ENCODE data around the gene UBA52. TPM values are rescaled to one million over a fixed set of nuclear protein-coding genes. Genes with fewer than 3 reads are reported as not detected.

The UBA52 gene
- total and polyA plus RNA-seq, 2 donors (not counting 1 experiment from before 2014, with no cell fraction given), result 917 to 1,018 TPM

DNA sequence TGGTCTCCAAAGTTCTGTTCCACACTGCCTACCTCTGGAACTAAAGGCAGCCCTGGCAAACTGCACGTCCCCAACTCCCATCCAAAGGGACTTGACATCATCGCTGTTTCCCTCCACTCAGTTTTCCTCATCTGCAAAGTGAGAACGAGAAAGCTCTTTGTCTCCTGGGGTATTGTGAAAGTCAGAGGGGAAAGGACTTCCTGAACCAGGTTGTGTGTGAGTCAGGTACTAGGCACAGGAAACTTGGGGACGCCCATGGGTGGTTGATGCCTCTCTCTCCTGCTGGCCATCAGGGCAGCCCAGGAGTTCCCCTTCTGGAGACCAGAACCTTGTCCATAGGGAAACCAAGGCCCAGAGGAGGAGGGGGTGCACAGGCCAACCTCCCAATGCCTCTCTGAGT, 30.2 kb downstream of the UBA52 start:
- Histone ChIP-seq H2AFZ (ENCODE audit: low read length) (no peak overlapping the region), H3K4me2 (ENCODE audit: extremely low read depth, insufficient read depth, low read length) (no peak overlapping the region), H3K79me2 (ENCODE audit: control insufficient read depth, insufficient read depth, low read length) (no peaks in the 10 kb centered on the region), H3K27ac (ENCODE audit: insufficient read depth, low read length) (no peak overlapping the region), H3K4me3 (replicated peaks in 1 of 4; ENCODE audit: control extremely low read depth in 1 of 4, insufficient read depth in 1 of 4, low read depth in 3 of 4, low read length in 4 of 4) (no peak overlapping the region), H3K4me1 (ENCODE audit: control insufficient read depth, extremely low read depth, insufficient read depth, low read length) (no peaks in the 10 kb centered on the region), H3K36me3 (ENCODE audit: control insufficient read depth, insufficient read depth, low read length) (no peaks in the 10 kb centered on the region), H4K20me1 (ENCODE audit: control insufficient read depth, extremely low read depth, insufficient read depth, low read length) (no peaks in the 10 kb centered on the region), H3K9ac (ENCODE audit: insufficient read depth, low read length) (no peak overlapping the region), H3K27me3 (ENCODE audit: control insufficient read depth, insufficient read depth, low read length) (peaks cover 23% of the 10 kb centered on the region), H3K9me3 (ENCODE audit: control insufficient read depth, insufficient read depth, low read depth, low read length) (no peaks in the 10 kb centered on the region)
- TF ChIP-seq, protein P1, sequence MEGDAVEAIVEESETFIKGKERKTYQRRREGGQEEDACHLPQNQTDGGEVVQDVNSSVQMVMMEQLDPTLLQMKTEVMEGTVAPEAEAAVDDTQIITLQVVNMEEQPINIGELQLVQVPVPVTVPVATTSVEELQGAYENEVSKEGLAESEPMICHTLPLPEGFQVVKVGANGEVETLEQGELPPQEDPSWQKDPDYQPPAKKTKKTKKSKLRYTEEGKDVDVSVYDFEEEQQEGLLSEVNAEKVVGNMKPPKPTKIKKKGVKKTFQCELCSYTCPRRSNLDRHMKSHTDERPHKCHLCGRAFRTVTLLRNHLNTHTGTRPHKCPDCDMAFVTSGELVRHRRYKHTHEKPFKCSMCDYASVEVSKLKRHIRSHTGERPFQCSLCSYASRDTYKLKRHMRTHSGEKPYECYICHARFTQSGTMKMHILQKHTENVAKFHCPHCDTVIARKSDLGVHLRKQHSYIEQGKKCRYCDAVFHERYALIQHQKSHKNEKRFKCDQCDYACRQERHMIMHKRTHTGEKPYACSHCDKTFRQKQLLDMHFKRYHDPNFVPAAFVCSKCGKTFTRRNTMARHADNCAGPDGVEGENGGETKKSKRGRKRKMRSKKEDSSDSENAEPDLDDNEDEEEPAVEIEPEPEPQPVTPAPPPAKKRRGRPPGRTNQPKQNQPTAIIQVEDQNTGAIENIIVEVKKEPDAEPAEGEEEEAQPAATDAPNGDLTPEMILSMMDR (conservative IDR thresholded peaks at IDR 0.05 in 1 of 2, IDR thresholded peaks at IDR 0.05 in 1 of 2; ENCODE audit: low read depth in 1 of 2, low read length in 2 of 2), result no peak
- no peak for TF ChIP-seq EZH2 (IDR thresholded peaks at IDR 0.05; ENCODE audit: low read length, missing control alignments)
- no peak for DNase-seq (ENCODE audit: low read depth in 2 of 2)

DNA sequence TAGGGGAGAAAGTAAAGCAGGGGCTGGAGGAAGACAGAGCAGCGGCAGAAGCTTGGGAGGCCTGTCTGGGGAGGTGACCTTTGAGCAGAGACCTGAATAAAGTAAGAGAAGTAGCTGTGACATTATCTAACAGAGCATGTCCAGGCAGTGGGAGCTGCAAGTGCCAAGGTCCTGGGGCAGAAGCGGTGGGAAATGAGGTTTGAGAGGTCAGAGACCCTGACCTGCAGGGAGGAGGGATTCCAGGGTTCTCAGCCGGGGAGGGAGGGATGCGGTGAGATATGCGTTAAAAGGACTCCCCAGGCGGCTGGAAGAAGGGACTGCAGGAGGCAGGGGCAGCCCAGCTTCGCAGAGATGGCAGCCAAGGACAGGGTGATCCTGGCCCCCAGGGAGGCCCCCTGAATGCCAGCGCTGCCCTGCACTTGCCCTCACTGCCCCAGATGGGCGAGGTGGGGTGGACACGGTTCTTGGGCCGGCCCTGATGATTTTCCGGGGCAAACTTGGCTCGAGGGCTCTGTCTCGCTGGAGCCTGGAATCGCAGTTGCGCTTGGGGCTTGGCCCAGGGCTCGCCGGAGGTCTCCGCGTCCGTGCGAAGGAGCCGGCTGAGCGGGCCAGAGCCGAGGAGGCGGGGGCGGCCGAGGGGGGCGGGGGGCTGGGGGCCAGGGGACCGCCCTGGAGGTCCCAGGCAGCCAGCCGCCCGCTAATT, 31.7 kb downstream of the UBA52 start:
- no peak overlapping the region for H3K27ac ChIP-seq (ENCODE audit: insufficient read depth, low read length)
- no peak overlapping the region for H3K9ac ChIP-seq (ENCODE audit: insufficient read depth, low read length)
- no peaks in the 10 kb centered on the region for H4K20me1 ChIP-seq (ENCODE audit: control insufficient read depth, extremely low read depth, insufficient read depth, low read length)

DNA sequence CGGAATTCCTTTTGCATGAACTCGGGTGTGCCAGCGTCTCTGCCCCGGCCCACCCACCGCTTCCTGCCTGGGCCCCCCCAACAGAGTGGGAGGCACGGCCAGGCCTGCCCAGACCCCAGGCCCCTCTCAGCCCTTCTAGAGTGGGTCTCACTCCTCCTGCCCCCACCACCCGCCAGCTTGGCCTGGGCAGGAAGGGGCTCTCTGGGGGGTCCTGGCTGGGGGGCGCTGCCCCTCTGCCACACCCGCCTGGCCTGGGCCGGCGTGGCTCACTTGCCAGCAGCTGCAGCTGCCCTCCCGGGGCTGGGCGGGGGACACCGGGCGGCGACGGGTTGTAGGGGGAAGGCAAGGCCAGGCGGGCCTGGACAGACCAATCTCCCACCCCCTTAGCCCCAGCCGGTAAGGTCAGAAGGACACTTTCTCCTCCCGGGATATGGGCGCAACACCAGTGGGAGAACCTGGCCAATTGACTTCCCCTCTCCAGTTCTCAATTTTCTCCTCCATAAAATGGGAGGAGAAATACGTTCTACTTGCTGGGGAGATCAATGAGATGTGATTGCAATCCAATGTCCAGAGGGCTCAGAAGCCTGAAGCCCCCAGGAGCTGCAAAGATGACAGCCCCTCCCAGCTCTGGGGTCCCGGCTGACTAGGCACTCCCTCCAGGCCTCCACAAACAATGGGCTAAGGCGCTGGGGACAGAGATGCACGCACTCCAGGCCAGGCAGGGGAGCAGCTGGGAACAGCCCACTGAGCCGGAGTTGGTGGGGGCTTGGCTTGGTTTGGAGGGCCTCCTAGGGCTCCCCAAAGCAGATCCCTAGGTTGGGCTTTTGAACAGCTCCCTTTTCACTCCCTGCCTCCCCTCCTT, 32.5 kb downstream of the UBA52 start:
- no peak overlapping the region for H3K4me3 ChIP-seq (replicated peaks in 1 of 4; ENCODE audit: control extremely low read depth in 1 of 4, insufficient read depth in 1 of 4, low read depth in 3 of 4, low read length in 4 of 4)

More for the DNA sequence above, 31.7 kb downstream of the UBA52 start:
- H3K79me2 ChIP-seq (ENCODE audit: control insufficient read depth, insufficient read depth, low read length), result no peaks in the 10 kb centered on the region
- H3K4me2 ChIP-seq (ENCODE audit: extremely low read depth, insufficient read depth, low read length), result peak overlapping the region; percentile 13
- peak in 1 of 2 donors; percentile 32 for DNase-seq (ENCODE audit: low read depth in 2 of 2)
- H3K4me3 ChIP-seq (replicated peaks in 1 of 4; ENCODE audit: control extremely low read depth in 1 of 4, insufficient read depth in 1 of 4, low read depth in 3 of 4, low read length in 4 of 4), result peak overlapping the region in 1 of 4 experiments; percentile 7
- H3K27me3 ChIP-seq (ENCODE audit: control insufficient read depth, insufficient read depth, low read length), result peaks cover 36% of the 10 kb centered on the region
- no peaks in the 10 kb centered on the region for H3K9me3 ChIP-seq (ENCODE audit: control insufficient read depth, insufficient read depth, low read depth, low read length)
- no peaks in the 10 kb centered on the region for H3K36me3 ChIP-seq (ENCODE audit: control insufficient read depth, insufficient read depth, low read length)
- TF ChIP-seq, protein P1 (conservative IDR thresholded peaks at IDR 0.05 in 1 of 2, IDR thresholded peaks at IDR 0.05 in 1 of 2; ENCODE audit: low read depth in 1 of 2, low read length in 2 of 2), result peak; percentile 12 to 35
- TF ChIP-seq EZH2 (IDR thresholded peaks at IDR 0.05; ENCODE audit: low read length, missing control alignments), result peak; percentile 52
- H2AFZ ChIP-seq (ENCODE audit: low read length), result no peak overlapping the region
- no peaks in the 10 kb centered on the region for H3K4me1 ChIP-seq (ENCODE audit: control insufficient read depth, extremely low read depth, insufficient read depth, low read length)

More for the DNA sequence above, 32.5 kb downstream of the UBA52 start:
- Histone ChIP-seq H3K27ac (ENCODE audit: insufficient read depth, low read length) (no peak overlapping the region), H4K20me1 (ENCODE audit: control insufficient read depth, extremely low read depth, insufficient read depth, low read length) (no peaks in the 10 kb centered on the region), H3K79me2 (ENCODE audit: control insufficient read depth, insufficient read depth, low read length) (no peaks in the 10 kb centered on the region), H2AFZ (ENCODE audit: low read length) (no peak overlapping the region), H3K9ac (ENCODE audit: insufficient read depth, low read length) (no peak overlapping the region), H3K36me3 (ENCODE audit: control insufficient read depth, insufficient read depth, low read length) (no peaks in the 10 kb centered on the region), H3K4me1 (ENCODE audit: control insufficient read depth, extremely low read depth, insufficient read depth, low read length) (no peaks in the 10 kb centered on the region), H3K9me3 (ENCODE audit: control insufficient read depth, insufficient read depth, low read depth, low read length) (no peaks in the 10 kb centered on the region), H3K27me3 (ENCODE audit: control insufficient read depth, insufficient read depth, low read length) (peaks cover 44% of the 10 kb centered on the region), H3K4me2 (ENCODE audit: extremely low read depth, insufficient read depth, low read length) (no peak overlapping the region)
- TF ChIP-seq, protein P1 (conservative IDR thresholded peaks at IDR 0.05 in 1 of 2, IDR thresholded peaks at IDR 0.05 in 1 of 2; ENCODE audit: low read depth in 1 of 2, low read length in 2 of 2), result no peak
- peak; percentile 59 for TF ChIP-seq EZH2 (IDR thresholded peaks at IDR 0.05; ENCODE audit: low read length, missing control alignments)
- DNase-seq (ENCODE audit: low read depth in 2 of 2), result no peak

All from fibroblast of lung (primary cell).